HG03045 (cell line): ENCODE data around the gene XYLT1.

Source experiments
- ATAC-seq: cut with Tn5 transposase; IDR thresholded peaks from one replicate; pipeline ENCODE4 v1.9.1; 2021; ENCODE audit warnings: mild to moderate bottlenecking, moderate library complexity; ENCODE audit not compliant: unreplicated experiment

The XYLT1 gene

GRCh38 chr16:17213025-17213424 is 257.7 kb downstream of the XYLT1 start:
- ATAC-seq = no peak

GRCh38 chr16:17212606-17213005 is 258.2 kb downstream of the XYLT1 start:
- no peak for ATAC-seq

- ATAC-seq = no peak
These were observed 259.0 kb downstream of the XYLT1 start for GRCh38 chr16:17211797-17212196.

- ATAC-seq = no peak
These were observed 264.0 kb downstream of the XYLT1 start for GRCh38 chr16:17206712-17207111.

- ATAC-seq = no peak
These were observed 265.2 kb downstream of the XYLT1 start for GRCh38 chr16:17205279-17206211.

- ATAC-seq = no peak
These were observed 266.1 kb downstream of the XYLT1 start for GRCh38 chr16:17204644-17205043.

GRCh38 chr16:17204206-17204605 is 266.6 kb downstream of the XYLT1 start:
- no peak for ATAC-seq

GRCh38 chr16:17203424-17203823 is 267.3 kb downstream of the XYLT1 start:
- no peak for ATAC-seq

GRCh38 chr16:17199135-17199534 is 271.6 kb downstream of the XYLT1 start:
- ATAC-seq = no peak

- ATAC-seq = no peak
These were observed 274.2 kb downstream of the XYLT1 start for GRCh38 chr16:17196526-17196925.

GRCh38 chr16:17194190-17194780 is 276.5 kb downstream of the XYLT1 start:
- no peak for ATAC-seq

GRCh38 chr16:17193566-17194100 is 277.1 kb downstream of the XYLT1 start:
- no peak for ATAC-seq

- ATAC-seq = no peak
These were observed 286.7 kb downstream of the XYLT1 start for GRCh38 chr16:17184026-17184425.

- no peak for ATAC-seq
These were observed 292.5 kb downstream of the XYLT1 start for GRCh38 chr16:17177959-17178905.

GRCh38 chr16:17177242-17177958 is 293.4 kb downstream of the XYLT1 start:
- no peak for ATAC-seq

- no peak for ATAC-seq
These were observed 294.6 kb downstream of the XYLT1 start for GRCh38 chr16:17176199-17176598.

- ATAC-seq = no peak
These were observed 297.5 kb downstream of the XYLT1 start for GRCh38 chr16:17173281-17173680.

- no peak for ATAC-seq
These were observed 299.3 kb downstream of the XYLT1 start for GRCh38 chr16:17171250-17172143.

- ATAC-seq = no peak
These were observed 300.3 kb downstream of the XYLT1 start for GRCh38 chr16:17170435-17170834.
